Right atrium auricular region (tissue), 2 donors: ENCODE results near the gene CDC42EP2. TPM values are rescaled to one million over a fixed set of nuclear protein-coding genes. Genes with fewer than 3 reads are reported as not detected.

Experiments
- DNase-seq: peaks from one replicate; pipeline ENCODE4 v3.0.0-alpha.2; 2019; ENCODE audit warnings: low spot score
- H3K27ac ChIP-seq, 2 donors: fragments of 200-600 bp; sonication (generic); 1 replicate in 1 of 2; 2 replicates in 1 of 2; pipeline ENCODE4 v1.5.1; 2016 to 2019
- H3K27me3 ChIP-seq, 2 donors: fragments of 200-600 bp; sonication (generic); one replicate each; pipeline versions ENCODE4 v1.5.1 to v1.6.0; 2017 to 2019
- H3K36me3 ChIP-seq: fragments of 200-600 bp; sonication (generic); one replicate; pipeline ENCODE4 v1.5.1; 2016
- H3K4me1 ChIP-seq, 2 donors: fragments of 200-600 bp; sonication (generic); one replicate each; pipeline versions ENCODE4 v1.5.1 to v1.6.0; 2017 to 2019
- H3K4me3 ChIP-seq, 2 donors: fragments of 200-600 bp; sonication (generic); 1 replicate in 1 of 2; 2 replicates in 1 of 2; pipeline ENCODE4 v1.5.1; 2017 to 2019; ENCODE audit warnings: mild to moderate bottlenecking in 1 of 2, moderate library complexity in 1 of 2
- H3K9me3 ChIP-seq, 2 donors: fragments of 200-600 bp; sonication (generic); one replicate each; pipeline ENCODE4 v1.5.1; 2019
- total RNA-seq, 2 donors: library from RNA; depleted of rRNA; stranded (reverse); fragments of >200 nt; gene quantifications; one replicate each; pipeline ENCODE4 v1.1.0, GENCODE V29; 2016
- TF ChIP-seq, protein P1 (sequence below), 2 donors: fragments of 200-600 bp; sonication (generic); IDR thresholded peaks; one replicate each; pipeline ENCODE4 v1.5.1; 2019; ENCODE audit warnings: antibody characterized with exemption in 2 of 2

CDC42EP2 gene
- total RNA-seq, 2 donors from 2014 or later: 14.4 to 31.0 TPM

DNA sequence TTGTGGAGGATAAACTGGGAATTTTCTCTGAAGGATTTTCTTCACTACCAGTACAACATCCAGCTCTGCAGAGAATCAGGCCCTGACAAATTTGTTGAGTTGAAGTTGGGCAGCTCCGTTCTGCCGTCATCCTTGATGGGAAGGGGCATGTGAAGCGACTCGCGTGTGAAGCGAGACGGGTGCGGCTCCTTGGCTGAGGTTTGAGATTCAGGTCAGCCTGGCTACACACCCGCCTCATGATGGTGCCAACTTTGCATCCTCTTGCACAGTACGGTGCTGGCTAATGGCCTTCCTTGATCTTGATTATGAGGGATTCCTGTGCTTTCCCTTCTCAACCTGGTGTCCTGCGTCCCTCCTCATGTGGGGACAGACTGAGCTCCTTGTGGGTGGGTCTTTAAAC, 19.7 kb upstream of the CDC42EP2 start:
- Histone ChIP-seq H3K4me3 (no peak overlapping the region), H3K4me1 (peaks cover 0 to 100% of the 10 kb centered on the region in 2 donors), H3K27me3 (no peaks in the 10 kb centered on the region), H3K27ac (peak overlapping the region; percentile 80 to 85), H3K9me3 (no peaks in the 10 kb centered on the region), H3K36me3 (no peaks in the 10 kb centered on the region)
- TF ChIP-seq, protein P1, sequence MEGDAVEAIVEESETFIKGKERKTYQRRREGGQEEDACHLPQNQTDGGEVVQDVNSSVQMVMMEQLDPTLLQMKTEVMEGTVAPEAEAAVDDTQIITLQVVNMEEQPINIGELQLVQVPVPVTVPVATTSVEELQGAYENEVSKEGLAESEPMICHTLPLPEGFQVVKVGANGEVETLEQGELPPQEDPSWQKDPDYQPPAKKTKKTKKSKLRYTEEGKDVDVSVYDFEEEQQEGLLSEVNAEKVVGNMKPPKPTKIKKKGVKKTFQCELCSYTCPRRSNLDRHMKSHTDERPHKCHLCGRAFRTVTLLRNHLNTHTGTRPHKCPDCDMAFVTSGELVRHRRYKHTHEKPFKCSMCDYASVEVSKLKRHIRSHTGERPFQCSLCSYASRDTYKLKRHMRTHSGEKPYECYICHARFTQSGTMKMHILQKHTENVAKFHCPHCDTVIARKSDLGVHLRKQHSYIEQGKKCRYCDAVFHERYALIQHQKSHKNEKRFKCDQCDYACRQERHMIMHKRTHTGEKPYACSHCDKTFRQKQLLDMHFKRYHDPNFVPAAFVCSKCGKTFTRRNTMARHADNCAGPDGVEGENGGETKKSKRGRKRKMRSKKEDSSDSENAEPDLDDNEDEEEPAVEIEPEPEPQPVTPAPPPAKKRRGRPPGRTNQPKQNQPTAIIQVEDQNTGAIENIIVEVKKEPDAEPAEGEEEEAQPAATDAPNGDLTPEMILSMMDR (IDR thresholded peaks at IDR 0.05): no peak
- DNase-seq: no peak

DNA sequence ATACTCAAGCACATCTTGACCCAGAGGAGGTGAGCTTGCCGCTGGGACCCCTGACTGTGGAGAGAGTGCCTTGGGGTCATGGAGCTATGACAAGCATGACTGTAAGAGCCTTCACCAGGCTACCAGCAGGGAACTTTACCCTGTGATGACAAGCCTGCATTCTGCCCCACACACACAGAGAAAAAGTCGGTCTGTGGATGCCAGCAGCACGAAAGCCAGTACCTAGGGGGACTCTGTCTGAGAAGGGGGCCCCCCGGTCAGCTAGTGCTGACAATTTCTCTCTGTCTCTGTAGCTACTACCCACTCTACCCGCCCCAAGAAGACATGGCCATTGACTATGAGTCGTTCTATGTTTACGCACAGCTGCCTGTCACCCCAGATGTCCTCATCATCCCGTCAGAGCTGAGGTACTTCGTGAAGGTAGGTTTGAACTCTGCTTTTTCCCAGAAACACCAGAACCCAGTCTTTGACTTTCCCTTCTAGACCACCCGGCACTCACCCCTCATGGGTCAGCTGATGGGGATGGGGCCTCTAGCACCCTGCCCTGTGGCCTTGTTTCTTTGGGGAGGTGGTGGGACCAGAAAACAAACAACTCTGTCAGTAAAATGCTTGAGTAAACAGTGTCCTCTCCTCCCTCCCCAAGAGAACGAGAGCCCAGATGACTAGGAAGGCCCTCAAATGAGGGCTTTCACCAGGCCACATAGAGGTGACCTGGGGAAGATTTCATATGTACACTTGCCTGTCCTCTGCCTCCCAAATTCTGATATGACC, 18.9 kb upstream of the CDC42EP2 start:
- H3K4me1 ChIP-seq: peaks cover 0 to 93% of the 10 kb centered on the region in 2 donors

DNA sequence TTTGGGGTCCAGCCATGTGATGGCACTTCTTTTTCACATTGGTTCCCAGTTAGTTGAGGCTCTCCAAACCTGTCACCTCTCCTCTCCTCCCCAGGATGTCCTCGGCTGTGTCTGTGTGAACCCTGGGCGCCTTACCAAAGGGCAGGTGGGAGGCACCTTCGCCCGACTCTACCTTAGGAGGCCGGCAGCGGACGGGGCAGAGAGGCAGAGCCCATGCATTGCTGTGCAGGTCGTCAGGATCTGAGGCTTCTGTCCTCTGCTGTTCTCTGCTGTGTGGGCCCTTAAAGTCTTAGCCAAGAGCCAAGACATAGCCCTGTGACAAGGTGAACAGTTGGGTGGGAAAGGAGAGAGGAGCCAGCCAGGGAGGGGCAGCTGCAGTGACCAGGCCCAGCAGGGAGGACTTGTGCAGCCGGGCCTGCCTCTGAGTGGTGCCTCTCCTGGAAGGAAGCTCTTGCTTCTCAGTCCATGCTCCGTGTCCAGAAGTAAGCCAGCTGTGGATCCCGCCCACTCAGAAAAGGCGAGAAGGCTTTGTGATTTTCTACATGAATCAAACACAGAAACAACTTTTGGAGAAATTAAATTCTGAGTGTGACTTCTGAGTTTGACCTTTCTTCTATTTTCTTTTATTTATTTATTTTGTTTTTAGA, 17.5 kb upstream of the CDC42EP2 start:
- H3K36me3 ChIP-seq: no peaks in the 10 kb centered on the region
- DNase-seq: no peak

More for the DNA sequence above, 18.9 kb upstream of the CDC42EP2 start:
- H3K36me3 ChIP-seq: no peaks in the 10 kb centered on the region
- H3K27ac ChIP-seq: peak overlapping the region; percentile 80 to 85
- no peak overlapping the region for H3K4me3 ChIP-seq
- no peaks in the 10 kb centered on the region for H3K9me3 ChIP-seq
- no peaks in the 10 kb centered on the region for H3K27me3 ChIP-seq
- no peak for DNase-seq
- TF ChIP-seq, protein P1 (IDR thresholded peaks at IDR 0.05): no peak

DNA sequence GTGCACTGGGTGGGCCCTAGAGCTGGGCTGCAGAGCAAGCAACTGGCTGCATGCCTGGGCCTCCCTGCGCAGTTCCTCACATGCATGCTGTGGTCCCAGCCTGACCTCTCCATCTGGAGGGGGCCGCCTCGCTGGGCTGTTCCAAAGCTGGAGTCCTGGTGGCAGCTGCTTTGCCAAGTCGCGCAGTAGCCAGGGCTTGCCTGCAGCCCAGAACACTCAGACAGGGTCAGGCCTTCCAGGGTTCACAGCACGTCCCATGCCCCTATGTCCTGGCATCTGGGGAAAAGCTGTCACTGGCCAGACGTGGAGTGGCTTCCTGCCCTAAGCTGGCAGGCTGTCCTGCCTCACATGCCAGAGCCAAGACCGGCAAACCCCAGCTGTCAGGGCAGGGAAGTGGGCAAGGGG, 16.5 kb upstream of the CDC42EP2 start:
- TF ChIP-seq, protein P1 (IDR thresholded peaks at IDR 0.05): no peak
- Histone ChIP-seq H3K27ac (peak overlapping the region; percentile 80 to 85), H3K9me3 (no peaks in the 10 kb centered on the region), H3K27me3 (no peaks in the 10 kb centered on the region), H3K36me3 (no peaks in the 10 kb centered on the region), H3K4me1 (peaks cover 0 to 85% of the 10 kb centered on the region in 2 donors), H3K4me3 (no peak overlapping the region)
- peak; percentile 88 for DNase-seq

More for the DNA sequence above, 17.5 kb upstream of the CDC42EP2 start:
- peak overlapping the region; percentile 80 to 85 for H3K27ac ChIP-seq
- peaks cover 0 to 91% of the 10 kb centered on the region in 2 donors for H3K4me1 ChIP-seq
- TF ChIP-seq, protein P1 (IDR thresholded peaks at IDR 0.05): no peak
- H3K9me3 ChIP-seq: no peaks in the 10 kb centered on the region
- H3K27me3 ChIP-seq: no peaks in the 10 kb centered on the region
- H3K4me3 ChIP-seq: no peak overlapping the region

DNA sequence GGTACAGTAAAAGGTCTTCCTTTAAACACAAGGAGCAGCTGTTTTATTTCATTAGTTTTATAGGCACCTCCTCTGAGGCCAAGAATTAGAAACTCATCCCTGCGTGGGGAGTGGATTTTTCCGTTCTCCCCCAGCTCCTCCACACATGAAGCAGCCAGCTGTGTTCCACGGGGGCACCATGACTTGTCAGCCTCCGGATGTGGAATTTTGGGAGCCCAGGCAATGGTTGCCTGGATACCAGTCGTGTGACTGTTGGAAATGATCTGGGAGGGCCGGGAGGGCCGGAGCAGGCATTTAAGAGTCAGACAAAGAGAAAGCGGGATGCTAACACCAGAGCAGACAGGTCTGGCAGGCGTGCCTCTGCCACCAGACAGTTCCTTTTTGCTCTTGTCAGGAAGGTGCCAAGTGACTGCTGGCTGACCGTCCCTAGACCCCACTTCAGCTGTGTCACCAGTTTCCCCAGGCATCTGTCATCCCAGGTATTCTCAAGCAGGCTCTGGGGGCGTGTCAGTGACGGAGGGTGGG, 15.9 kb upstream of the CDC42EP2 start:
- Histone ChIP-seq H3K4me3 (no peak overlapping the region), H3K9me3 (no peaks in the 10 kb centered on the region), H3K4me1 (peaks cover 0 to 80% of the 10 kb centered on the region in 2 donors), H3K27ac (peak overlapping the region; percentile 80 to 85), H3K36me3 (no peaks in the 10 kb centered on the region), H3K27me3 (no peaks in the 10 kb centered on the region)
- peak; percentile 86 for DNase-seq
- TF ChIP-seq, protein P1 (IDR thresholded peaks at IDR 0.05): no peak
